EH (cell line): ENCODE data around the gene KRTAP20-4.

ENCODE experiments used
- DNase-seq: peaks from one replicate; pipeline ENCODE4 v3.0.0-alpha.2; 2015; ENCODE audit warnings: low read depth

The KRTAP20-4 gene

DNA sequence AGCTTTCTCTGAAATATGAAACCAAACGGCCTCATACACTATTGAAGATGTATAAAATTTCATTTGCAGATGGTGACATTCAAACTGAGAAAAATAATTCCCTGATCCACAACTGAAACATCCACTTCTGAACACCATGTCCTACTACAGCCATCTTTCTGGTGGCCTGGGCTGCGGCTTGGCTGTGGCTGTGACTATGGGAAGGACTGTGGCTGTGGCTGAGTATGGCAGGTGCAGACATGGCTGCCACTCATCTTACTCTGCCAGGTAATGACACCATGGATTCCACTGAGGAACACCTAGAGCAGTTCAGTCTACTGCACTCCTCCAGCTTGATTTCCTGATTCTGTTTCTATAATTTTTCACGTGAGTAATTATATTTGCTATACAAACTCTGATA lies at the start of gene KRTAP20-4:
KRTAP20-4 (plus strand) TSS at position 106 of the 400 bp plus-strand sequence.
- no peak for DNase-seq

DNA sequence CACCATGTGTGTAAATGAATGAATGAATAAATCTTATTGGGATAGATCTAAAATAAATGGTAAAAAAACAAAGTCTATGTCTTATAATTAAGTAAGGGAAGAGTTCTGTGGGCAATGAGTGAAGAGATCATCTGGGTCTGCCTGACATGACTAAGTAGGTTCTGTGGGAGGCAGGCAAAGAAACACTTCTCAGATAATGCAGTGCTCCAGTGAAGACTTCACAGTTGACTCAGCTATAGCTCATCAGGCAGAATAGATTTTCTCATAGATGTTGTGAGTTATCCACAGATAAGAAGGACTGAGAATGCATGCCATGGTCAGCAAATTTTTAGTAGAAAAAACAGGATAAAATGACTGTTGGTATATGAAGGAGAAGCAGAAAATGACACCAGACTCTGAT lies 42.7 kb upstream of the KRTAP20-4 start:
- DNase-seq: no peak

DNA sequence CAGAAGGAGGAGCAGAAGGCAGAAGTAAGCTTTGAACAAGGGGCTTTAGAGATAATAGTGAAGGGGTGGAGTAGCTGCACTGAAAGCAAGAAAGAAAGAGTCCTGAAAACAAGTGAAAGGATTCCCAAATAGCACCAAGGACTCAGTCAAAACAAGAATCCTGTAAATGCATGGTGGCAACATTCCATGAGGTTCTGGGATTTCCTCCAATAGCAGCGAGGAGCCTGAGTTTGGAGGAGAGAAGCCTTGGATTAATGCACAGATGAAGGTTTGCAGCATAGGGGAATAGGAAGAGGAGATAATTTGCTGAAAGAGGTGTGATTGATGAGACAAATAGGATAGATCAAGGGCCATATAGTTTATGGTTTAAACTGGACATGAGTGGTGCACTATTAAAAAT lies 41.1 kb upstream of the KRTAP20-4 start:
- DNase-seq: no peak

DNA sequence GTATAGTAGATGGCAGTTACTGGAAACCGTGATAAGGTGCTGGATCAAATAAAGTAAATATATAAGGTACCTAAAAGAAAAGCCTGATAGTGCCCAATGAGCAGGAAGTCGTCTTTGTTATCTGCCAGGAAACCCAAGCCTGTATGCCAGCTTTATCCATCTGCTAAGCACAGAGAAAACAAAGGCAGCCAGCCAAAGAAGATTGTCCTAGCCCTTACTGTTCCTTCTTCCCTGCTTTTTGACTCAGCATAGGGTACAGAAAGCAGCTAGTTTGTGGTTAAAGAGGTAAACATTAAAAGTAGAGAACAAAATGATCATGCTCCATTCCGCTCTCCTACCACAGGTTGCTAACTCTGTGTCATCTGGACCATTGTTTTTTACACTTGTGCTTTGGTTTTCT lies 40.3 kb upstream of the KRTAP20-4 start:
- DNase-seq: no peak

DNA sequence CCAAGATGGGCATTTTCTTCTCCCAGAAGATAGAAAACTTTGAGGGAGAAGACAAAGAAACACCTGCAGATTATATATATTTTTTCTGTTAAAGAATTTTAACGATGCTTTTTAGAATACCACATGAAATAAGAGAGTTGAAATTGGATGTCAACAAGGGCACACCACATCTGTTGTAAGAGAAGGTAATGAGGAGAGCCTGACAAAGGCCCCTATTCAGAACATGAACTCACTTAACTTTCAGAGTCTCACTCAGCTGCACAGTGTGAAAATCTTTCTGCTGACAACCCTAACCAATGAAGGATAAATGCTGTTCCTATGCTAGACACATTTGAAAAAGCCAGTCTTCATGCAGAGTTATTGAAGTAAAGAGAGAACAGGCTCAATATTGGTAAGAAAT lies 37.6 kb upstream of the KRTAP20-4 start:
- no peak for DNase-seq

DNA sequence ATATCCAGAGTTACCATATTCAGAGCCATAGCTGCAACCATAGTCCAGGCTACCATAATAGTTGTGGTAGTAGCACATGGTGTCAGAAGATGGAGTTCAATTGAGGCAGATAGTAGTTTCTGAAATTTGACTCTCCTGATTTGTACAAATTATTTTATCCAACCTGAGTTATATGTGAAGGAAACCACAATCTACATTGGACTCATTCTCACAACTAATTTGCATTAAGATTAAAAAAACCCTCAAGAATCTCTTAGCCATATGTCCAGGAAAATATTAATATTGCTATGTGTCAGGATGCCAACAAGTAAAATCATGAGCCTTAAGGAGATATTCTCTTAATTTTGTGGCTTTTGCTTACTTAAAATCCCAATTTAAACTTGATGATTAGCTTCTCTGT lies 30.1 kb upstream of the KRTAP20-4 start, which contains the start of gene KRTAP22-2:
KRTAP22-2 (minus strand) TSS at position 101 of the 400 bp plus-strand sequence.
- no peak for DNase-seq

DNA sequence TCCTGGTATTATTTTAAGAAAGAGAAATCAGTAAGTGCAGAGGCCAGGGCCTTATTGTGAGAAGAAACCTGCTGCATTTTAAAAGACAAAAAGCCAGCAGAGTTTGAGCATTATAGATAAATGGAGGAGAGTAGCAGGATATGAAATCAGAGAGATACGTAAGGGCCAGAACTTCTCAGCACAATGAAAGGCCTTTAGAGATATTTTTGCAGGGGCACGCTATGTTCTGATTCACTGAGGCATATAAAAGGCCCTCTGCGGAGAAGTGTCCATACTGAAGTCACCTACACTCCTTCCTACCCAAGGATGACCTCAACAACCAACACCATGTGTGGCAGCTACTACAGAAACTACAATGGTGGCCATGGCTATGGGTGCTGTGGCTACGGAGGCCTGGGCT lies 28.3 kb upstream of the KRTAP20-4 start, which contains the start of gene KRTAP6-3:
KRTAP6-3 (plus strand) TSS at position 301 of the 400 bp plus-strand sequence; CDS start at position 307, 6 bp downstream.
- DNase-seq: no peak

DNA sequence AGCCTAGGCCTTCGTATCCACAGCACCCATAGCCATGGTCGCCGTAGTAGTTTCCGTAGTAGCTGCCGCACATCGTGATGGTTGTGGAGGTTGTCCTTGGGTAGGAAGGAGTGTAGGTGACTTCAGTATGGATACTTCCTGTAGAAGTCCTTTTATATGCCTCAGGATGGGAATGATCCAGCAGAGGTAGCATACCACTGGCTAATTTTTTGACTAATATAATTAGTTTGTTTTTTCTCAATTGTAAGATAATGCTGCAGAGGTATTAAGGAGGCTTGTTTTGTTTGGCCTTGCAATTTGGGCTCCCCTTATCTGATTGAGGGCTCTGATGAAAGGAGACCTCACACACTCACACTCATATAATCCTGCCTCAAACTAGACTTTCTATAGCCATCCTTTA lies 21.6 kb upstream of the KRTAP20-4 start, which contains the start of gene KRTAP6-2:
KRTAP6-2 (minus strand) TSS at position 101 of the 400 bp plus-strand sequence; CDS start at position 73, 28 bp downstream.
- no peak for DNase-seq

DNA sequence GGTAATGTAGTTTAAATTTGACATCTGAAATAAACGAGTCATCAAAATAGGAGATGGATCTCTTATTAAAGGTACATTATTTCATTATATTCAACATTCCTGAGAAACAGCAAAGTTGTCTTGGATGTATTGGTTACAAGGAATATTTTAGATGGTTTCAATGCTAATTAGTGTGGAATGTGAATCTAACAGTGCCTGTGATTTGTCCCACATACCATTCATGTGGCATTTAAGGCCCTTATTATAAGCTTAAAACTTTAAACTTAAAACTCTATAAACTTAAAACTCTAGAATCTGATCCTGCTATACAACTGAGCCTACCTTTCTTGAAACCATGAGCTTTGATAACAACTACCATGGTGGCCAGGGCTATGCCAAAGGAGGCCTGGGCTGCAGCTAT lies 19.6 kb upstream of the KRTAP20-4 start, which contains the start of gene KRTAP22-1:
KRTAP22-1 (plus strand) TSS at position 301 of the 400 bp plus-strand sequence.
- DNase-seq: no peak

DNA sequence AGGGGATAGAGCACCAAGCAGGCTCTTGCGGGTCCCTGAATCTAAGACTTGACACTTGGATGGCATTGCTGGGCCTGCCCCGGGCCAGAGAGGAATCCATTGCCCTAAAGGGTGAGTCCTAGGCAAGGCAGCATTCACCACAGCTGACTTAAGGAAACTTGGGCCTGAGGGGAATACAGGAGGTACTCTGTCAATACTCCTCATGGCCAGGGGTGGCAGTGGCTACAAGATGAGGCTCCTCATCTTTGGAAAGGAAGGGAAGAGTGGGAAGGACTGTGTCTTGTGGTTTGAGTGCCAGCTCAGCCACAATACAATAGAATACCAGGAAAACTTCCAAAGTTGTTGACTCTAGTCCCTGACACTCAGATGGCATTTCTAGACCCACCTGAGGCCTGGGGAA lies 14.5 kb upstream of the KRTAP20-4 start:
- DNase-seq: no peak

DNA sequence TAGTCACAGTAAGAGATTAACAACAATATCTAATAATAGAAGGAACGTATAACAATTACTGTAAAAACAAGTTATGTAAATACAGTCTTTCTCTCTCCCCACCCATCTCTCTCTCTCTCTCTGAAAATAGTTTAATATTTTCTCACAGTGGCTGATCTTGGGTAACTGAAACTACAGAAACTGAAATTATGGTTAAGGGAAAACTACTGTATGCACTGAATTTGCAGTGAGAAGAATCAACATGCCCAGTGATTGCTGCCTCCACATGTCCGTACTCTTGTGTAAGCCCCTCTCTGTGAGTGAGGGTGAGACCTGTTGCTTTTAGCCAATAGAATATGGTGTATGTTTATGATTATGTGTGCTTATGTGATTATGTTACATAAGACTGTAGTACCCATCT lies 8.3 kb upstream of the KRTAP20-4 start:
- no peak for DNase-seq

DNA sequence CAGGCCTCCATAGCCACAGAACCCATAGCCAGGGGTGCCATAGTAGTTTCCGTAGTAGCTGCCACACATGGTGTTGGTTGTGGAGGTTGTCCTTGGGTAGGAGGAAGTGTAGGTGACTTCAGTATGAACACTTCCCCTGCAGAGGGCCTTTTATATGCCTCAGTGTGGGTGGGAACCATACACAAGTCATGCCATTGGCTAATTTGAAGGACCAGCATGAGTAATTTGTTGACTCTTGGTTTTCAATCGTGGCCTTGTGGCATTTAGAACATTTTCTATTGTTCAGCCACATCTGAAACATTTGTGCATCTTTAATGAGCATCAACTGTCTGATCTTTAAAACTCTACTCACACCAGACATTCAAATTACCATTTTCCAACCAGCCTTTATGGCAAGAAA lies 6.6 kb upstream of the KRTAP20-4 start, which contains the start of gene KRTAP6-1:
KRTAP6-1 (minus strand) TSS at position 95 of the 400 bp plus-strand sequence; CDS start at position 69, 26 bp downstream.
- no peak for DNase-seq

DNA sequence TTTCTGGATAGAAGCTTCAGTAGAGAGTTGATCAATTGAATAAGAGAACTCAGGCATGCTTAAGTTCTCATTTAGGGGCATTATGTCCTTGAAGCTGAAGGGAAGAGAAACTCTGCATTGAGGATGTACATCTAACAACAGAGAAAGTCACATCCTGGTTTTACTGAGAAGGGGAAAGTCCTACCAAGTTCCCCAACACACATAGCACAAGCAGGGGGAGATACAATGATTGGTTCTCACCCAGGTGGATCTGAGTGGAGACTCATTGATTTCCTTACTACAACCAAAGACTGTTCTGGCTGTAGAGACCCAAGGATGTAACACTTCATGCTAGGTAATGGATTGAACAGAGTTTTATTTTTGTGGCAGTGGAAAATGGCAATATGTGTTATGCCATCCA lies 5.2 kb upstream of the KRTAP20-4 start:
- DNase-seq: no peak

DNA sequence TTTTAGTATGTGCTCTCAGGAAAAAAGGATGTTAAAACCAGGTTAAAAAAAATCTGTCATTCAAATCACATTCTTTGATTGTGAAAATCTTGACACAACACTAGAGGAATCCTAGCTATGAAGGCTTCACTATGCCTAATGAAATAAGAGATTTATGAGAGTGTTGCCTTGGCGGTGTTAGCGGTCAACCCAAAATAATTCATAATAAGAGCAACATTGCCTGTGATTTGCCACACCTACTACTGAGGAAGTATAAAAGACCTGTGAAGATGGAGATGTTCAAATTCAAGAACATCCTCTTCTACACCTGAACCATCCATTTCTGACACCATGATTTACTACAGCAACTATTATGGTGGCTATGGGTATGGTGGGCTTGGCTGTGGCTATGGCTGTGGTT lies 4.3 kb upstream of the KRTAP20-4 start, which contains the start of gene KRTAP20-1:
KRTAP20-1 (plus strand) TSS at position 301 of the 400 bp plus-strand sequence; CDS start at position 331, 30 bp downstream.
- no peak for DNase-seq

DNA sequence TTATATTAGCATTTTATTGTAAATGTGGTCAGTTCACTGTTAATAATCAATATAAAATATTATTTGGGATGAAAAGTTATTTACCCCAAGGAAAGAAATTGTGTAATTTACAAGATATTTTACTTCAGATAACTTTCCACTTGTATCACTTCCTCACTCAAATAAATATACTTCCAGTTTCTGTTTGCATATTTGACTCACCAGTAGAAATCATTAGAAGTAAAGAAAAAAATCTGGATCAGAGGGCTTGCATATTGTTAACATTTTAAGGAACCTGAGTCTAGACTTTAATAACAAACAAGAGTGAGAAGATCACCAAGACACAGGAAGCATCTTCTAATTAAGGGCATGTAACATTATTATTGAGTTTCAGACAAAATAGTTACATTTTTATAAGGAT lies 347 bp upstream of the KRTAP20-4 start:
- no peak for DNase-seq

DNA sequence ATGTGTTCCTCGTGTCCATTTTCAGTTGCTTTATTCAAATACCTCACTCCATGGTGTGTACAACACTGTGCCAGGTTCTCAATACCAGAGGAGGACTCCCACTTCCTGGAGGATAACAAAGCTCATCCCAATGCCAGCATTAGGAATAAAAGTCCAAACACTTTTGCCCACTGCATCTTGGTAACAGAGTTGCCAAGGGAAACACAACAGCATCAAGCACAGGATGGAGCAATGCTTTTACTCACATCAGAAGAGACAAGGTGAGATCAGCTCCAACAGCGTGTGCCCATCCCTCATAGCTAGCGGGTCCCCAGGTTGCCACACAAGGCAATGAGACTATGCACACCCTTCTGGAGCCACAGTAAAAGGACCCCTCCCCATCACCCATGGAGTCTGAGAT lies 2.9 kb downstream of the KRTAP20-4 start:
- no peak for DNase-seq

DNA sequence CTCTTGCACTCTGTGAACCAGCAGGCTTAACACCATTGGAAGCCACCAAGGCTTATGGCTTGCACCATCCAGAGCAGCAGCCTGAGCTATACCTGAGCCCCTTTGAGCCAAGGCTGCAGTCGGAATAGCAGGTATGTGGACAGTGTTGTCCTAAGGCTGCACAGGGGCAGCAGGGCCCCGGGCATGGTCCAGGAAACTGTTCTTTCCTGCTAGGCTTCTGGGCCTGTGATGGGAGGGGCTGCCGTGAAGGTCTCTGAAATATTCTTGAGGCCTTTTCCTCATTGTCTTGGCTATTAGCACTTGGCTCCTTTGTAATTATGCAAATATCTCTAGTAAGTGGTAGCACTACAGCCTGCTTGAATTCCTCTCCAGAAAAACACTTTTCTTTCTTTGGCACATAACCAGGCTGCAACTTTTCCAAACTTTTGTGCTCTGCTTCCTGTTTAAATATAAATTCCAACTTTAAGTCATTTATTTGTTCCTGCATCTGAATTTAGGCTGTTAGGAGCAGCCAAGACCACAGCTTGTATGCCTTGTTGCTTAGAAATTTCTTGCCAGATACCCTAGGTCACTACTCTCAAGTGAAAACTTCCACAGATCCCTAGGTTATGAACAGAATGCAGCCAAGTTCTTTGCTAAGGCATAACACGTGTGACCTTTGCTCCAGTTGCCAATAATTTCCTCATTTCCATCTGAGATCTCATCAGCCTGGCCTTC lies 5.2 kb downstream of the KRTAP20-4 start:
- DNase-seq: no peak

DNA sequence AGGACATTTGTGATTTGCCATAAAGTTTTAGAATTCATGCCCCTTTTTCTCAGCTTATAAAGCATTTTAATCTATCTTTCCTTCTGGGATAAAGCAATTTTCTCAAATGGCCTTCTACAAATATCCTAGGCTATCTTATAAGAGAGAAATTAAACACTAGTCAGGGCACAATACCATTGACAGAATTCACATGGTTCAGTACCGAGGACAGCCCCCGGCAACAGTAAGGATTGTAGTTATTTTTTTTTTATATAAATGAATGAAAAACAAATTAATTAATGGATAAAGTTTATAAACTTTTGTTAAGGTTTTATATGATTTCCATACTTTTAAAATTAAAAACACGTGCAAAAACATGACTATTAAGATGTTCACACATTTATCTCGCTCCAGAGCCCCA lies 7.7 kb downstream of the KRTAP20-4 start:
- DNase-seq: no peak

DNA sequence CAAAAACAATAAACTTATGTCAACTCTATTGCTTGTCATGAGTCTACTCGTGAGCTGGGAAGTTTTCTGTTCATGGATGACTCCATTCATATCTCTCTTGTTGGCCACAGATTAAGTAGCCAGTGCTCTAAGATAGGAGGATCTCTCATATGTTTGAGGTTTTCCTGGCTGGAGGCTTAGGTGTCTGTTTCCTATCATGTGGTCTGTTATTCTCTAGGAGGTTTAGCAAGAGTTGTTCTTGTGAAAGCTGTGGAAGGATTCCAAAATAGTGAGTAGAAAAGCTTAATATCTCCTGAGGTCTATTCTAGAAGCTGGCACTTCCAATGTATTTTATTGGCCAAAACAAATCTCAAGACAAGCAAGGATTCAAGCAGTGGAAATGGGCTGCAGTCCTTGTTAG lies 8.8 kb downstream of the KRTAP20-4 start:
- no peak for DNase-seq

DNA sequence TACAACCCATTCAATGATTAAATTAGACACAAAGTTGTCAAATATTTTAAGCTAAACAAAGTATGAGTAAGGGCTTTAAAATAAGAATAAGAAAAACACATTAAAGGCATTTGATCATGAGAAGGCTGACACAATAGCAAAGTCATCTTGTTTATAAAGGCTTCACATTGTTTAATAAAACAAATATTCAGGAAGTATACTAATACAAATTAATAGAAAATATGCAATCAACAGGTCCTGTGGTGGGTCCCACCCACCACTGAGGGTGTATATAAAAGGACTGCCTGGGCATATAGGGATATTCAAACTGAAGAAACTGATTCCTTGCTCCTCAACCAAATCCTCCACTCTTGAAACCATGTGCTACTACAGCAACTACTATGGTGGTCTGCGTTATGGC lies 14.5 kb downstream of the KRTAP20-4 start, which contains the start of gene KRTAP20-2:
KRTAP20-2 (plus strand) TSS at position 301 of the 400 bp plus-strand sequence; CDS start at position 359, 58 bp downstream.
- DNase-seq: no peak

DNA sequence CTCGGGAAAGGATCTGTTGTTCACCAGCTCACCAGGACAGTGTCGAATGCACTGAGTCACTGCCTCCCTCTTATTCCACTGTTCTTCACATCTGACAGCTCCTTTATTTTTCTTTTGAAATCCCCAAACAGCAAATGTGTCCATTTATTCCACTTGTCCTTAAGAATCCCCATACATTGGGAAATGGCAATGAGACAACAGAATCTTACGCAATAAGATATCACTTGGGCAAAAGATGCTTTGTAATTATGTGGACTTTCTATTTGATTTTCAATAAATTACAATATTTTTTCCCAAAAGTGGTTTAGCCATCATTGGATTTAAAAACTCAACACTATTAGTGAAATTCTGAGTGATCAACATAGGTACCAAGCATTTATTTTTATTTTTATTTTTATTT lies 18.3 kb downstream of the KRTAP20-4 start:
- DNase-seq: no peak

DNA sequence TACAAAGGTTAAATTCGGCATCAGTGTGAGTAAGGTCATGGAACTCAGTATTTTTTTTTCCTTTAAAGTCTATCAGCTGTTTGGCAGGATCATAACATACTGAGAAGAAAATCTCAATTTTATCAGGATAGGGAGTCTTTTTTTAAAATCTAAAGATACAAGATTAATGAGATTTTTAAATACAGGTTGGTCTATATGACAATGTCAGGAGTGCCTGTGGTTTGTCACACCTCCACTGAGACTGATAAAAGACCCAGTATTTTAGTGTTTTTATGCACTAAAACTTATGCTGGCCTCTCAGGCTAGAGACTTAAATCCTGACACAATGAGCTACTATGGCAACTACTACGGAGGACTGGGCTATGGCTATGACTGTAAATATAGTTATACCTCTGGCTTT lies 22.1 kb downstream of the KRTAP20-4 start, which contains the start of gene KRTAP20-3:
KRTAP20-3 (plus strand) TSS at position 301 of the 400 bp plus-strand sequence.
- DNase-seq: no peak

DNA sequence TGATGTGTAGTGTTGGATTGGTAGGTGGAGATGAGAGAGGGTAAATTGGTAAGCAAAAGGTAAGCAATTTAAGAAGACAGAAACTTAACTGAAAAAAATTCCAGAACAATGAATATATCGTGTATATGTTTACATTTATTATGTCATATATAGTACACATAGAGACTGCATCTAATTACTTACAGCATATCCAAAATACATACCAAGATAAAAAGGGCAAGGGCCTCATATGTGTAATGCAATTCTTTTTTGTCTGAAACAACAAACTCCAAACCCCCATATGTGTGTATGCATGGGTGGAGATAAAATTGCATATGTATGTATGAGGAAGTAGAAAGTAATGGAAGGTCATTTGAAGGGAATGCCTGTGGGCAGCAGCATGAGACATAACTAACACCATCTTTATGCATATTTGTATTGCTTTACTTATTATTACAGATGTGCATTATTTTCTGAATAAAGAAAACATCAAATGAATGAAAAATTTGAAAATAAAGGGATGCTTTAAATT lies 26.5 kb downstream of the KRTAP20-4 start:
- DNase-seq: no peak
